C4-2B (cell line): ENCODE data around the gene NEU4.
"Not testable (repeated sequence)": the region's sequence is repeated elsewhere in the genome, so short reads cannot be mapped to it uniquely, and the experiment has no call there.

Experiments
- CTCF ChIP-seq: fragments of 450-650 bp; conservative IDR thresholded peaks from 2 replicates; pipeline ENCODE4 v1.5.1; 2017; ENCODE audit warnings: mild to moderate bottlenecking
- ZFX ChIP-seq: fragments of 450-650 bp; IDR thresholded peaks from 2 replicates; pipeline ENCODE4 v1.6.1; 2017

DNA sequence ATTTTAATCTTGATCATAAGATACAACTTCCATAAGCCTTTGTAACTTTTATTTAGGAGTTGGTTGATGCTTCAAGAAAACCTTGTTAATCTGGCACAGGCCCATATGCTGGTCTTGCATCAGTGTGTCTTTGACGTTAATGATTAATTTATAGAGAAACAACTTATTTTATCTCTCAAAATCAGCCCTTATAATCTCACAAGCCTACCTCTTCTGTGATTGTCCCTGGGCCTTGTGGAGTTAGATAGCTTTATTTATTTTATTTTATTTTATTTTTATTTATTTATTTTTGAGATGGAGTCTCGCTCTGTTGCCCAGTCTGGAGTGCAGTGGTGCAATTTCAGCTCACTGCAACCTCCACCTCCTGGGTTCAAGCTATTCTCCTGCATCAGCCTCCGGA, 26.9 kb upstream of the NEU4 start:
- TF ChIP-seq ZFX, CTCF: not testable (repeated sequence)
